ENCODE data around the gene GRIK4. TPM values are rescaled to one million over a fixed set of nuclear protein-coding genes. Genes with fewer than 3 reads are reported as not detected.

GRIK4 gene
- total and polyA plus RNA-seq, 2 of the 4 experiments (the other 2 are of a cell fraction): 0.18 to 0.38 TPM

- Histone ChIP-seq H3K4me2 (ENCODE audit: low read depth, low read length) (no peak overlapping the region), H3K27ac (ENCODE audit: insufficient read depth, low read length) (no peak overlapping the region), H3K4me1 (ENCODE audit: control insufficient read depth, insufficient read depth, low read length) (no peaks in the 10 kb centered on the region), H2AK9ac (replicated peaks; ENCODE audit: low read depth, low read length, poor library complexity) (no peak overlapping the region), H3K4ac (ENCODE audit: low read depth, low read length) (no peak overlapping the region), H3K14ac (replicated peaks; ENCODE audit: low read depth, low read length) (no peak overlapping the region), H3K79me1 (ENCODE audit: low read depth in 1 of 2, low read length in 2 of 2) (no peaks in the 10 kb centered on the region), H3K9ac (ENCODE audit: low read depth, low read length) (no peak overlapping the region), H3K18ac (ENCODE audit: low read depth, low read length) (no peak overlapping the region), H4K5ac (ENCODE audit: low read depth, low read length) (no peak overlapping the region), H2BK15ac (ENCODE audit: low read depth, low read length) (no peak overlapping the region), H2BK20ac (ENCODE audit: low read depth, low read length) (no peak overlapping the region), H2AFZ (replicated peaks; ENCODE audit: low read length, poor library complexity) (no peak overlapping the region), H4K8ac (ENCODE audit: low read depth in 2 of 2, low read length in 2 of 2) (no peak overlapping the region), H3K9me3 (ENCODE audit: control insufficient read depth, insufficient read depth, low read length) (no peaks in the 10 kb centered on the region), H2BK5ac (ENCODE audit: low read depth, low read length, poor library complexity, severe bottlenecking) (no peak overlapping the region), H3K9me1 (ENCODE audit: insufficient read depth, low read length) (no peaks in the 10 kb centered on the region), H3K27me3 (ENCODE audit: control insufficient read depth, insufficient read depth, low read length) (peaks cover 21% of the 10 kb centered on the region), H4K20me1 (ENCODE audit: insufficient read depth, low read length) (no peaks in the 10 kb centered on the region; the same call in 1 of the 2 replicates), H4K91ac (ENCODE audit: insufficient read depth, low read depth, low read length) (no peak overlapping the region), H2BK120ac (ENCODE audit: low read depth, low read length) (no peak overlapping the region), H3K4me3 (ENCODE audit: insufficient read depth, low read depth, low read length) (no peak overlapping the region), H3K56ac (ENCODE audit: extremely low read depth, insufficient read depth, low read length) (no peak overlapping the region), H3K23ac (ENCODE audit: low read depth, low read length) (no peak overlapping the region), H3K36me3 (ENCODE audit: control insufficient read depth, insufficient read depth, low read length) (no peaks in the 10 kb centered on the region), H2AK5ac (ENCODE audit: low read depth, low read length) (no peak overlapping the region)
- TF ChIP-seq CTCF (conservative IDR thresholded peaks at IDR 0.05; ENCODE audit: low read depth, low read length) (no peak), USF2 (IDR thresholded peaks at IDR 0.05; ENCODE audit: low read depth, low read length) (no peak), ELK1 (IDR thresholded peaks at IDR 0.05; ENCODE audit: borderline replicate concordance, low read depth, low read length) (no peak), SMC3 (IDR thresholded peaks at IDR 0.05; ENCODE audit: low read depth, low read length) (no peak), MXI1 (IDR thresholded peaks at IDR 0.05; ENCODE audit: borderline replicate concordance, low read depth, low read length) (no peak), MAZ (IDR thresholded peaks at IDR 0.05; ENCODE audit: borderline replicate concordance, low read depth, low read length) (no peak), RAD21 (IDR thresholded peaks at IDR 0.05; ENCODE audit: low read length) (no peak), CEBPB (IDR thresholded peaks at IDR 0.05; ENCODE audit: low read depth, low read length) (no peak), FOS (IDR thresholded peaks at IDR 0.05; ENCODE audit: low read depth, low read length) (no peak), RFX5 (IDR thresholded peaks at IDR 0.05; ENCODE audit: low read depth, low read length) (no peak), POLR2A (IDR thresholded peaks at IDR 0.05; ENCODE audit: low read depth, low read length) (no peak), NFE2L2 (IDR thresholded peaks at IDR 0.05; ENCODE audit: low read depth, low read length) (no peak), CHD1 (IDR thresholded peaks at IDR 0.05; ENCODE audit: low read depth, low read length) (no peak), MAFK (IDR thresholded peaks at IDR 0.05; ENCODE audit: low read depth, low read length) (no peak), BHLHE40 (IDR thresholded peaks at IDR 0.05; ENCODE audit: low read depth, low read length) (no peak), RCOR1 (IDR thresholded peaks at IDR 0.05; ENCODE audit: insufficient replicate concordance, low read length) (no peak)
- dilution Hi-C loops (cut with HindIII; ENCODE audit: low sequenced_read_pairs, unreplicated experiment): no loop called here
- ChIA-PET POLR2A (ENCODE audit: unreplicated experiment) (no interaction called here), CTCF (no interaction called here)
- BruUV-seq (replicated peaks): no TSS peak
- in situ Hi-C loops (cut with MboI; ENCODE audit: low sequenced_read_pairs): no loop called here
- intact Hi-C loops (cut with micrococcal nuclease): no loop called here
- DNase-seq (no peak), ATAC-seq (ENCODE audit: low read depth) (no peak)
- WGBS, 2 experiments (ENCODE audit: extremely low coverage in 2 of 2, insufficient read length in 1 of 2): no CpG with 5 or more reads among the region's 9 CpGs
Observed at GRCh38 chr11:120903686-120904085, 392.1 kb downstream of the GRIK4 start.
